SK-N-MC (cell line): ENCODE measurements around the gene NKD1.

Source experiments
- DNase-seq: peaks from one replicate; pipeline ENCODE4 v3.0.0-alpha.2; 2011; ENCODE audit warnings: low read depth, low spot score
- H3K27ac ChIP-seq: fragments of 200-600 bp; sonication (generic); 2 replicates; pipeline ENCODE4 v1.5.1; 2016; ENCODE audit warnings: mixed run types
- H3K36me3 ChIP-seq: fragments of 200-600 bp; sonication (generic); 2 replicates; pipeline ENCODE4 v1.6.1; 2017; ENCODE audit warnings: antibody characterized with exemption, low read length, mixed read lengths; ENCODE audit not compliant: insufficient read depth
- H3K4me3 ChIP-seq: fragments of 200-600 bp; sonication (generic); 2 replicates; pipeline ENCODE4 v1.5.1; 2016
- H3K9ac ChIP-seq: fragments of 200-600 bp; sonication (generic); 2 replicates; pipeline ENCODE4 v1.8.0; 2017; ENCODE audit warnings: mixed run types, mixed read lengths; ENCODE audit not compliant: insufficient read length
- H3K9me3 ChIP-seq: fragments of 200-600 bp; sonication (generic); 2 replicates; pipeline ENCODE4 v1.6.1; 2017; ENCODE audit warnings: low read depth, mild to moderate bottlenecking, antibody characterized with exemption, low read length, moderate library complexity, mixed read lengths
- EZH2 ChIP-seq: fragments of 200-600 bp; sonication (generic); IDR thresholded peaks from one replicate; pipeline ENCODE4 v1.6.1; 2017; ENCODE audit warnings: antibody characterized with exemption
- FOXP2 ChIP-seq: optimal IDR thresholded peaks from 2 replicates; pipeline ENCODE3; 2011; ENCODE audit warnings: mild to moderate bottlenecking, moderate library complexity; ENCODE audit not compliant: insufficient read depth; ENCODE audit errors: extremely low read length, control extremely low read depth
- POLR2AphosphoS5 ChIP-seq: IDR thresholded peaks from 2 replicates; pipeline ENCODE4 v1.6.1; 2012; ENCODE audit warnings: mild to moderate bottlenecking, low read depth, low read length, borderline replicate concordance

Gene NKD1

DNA sequence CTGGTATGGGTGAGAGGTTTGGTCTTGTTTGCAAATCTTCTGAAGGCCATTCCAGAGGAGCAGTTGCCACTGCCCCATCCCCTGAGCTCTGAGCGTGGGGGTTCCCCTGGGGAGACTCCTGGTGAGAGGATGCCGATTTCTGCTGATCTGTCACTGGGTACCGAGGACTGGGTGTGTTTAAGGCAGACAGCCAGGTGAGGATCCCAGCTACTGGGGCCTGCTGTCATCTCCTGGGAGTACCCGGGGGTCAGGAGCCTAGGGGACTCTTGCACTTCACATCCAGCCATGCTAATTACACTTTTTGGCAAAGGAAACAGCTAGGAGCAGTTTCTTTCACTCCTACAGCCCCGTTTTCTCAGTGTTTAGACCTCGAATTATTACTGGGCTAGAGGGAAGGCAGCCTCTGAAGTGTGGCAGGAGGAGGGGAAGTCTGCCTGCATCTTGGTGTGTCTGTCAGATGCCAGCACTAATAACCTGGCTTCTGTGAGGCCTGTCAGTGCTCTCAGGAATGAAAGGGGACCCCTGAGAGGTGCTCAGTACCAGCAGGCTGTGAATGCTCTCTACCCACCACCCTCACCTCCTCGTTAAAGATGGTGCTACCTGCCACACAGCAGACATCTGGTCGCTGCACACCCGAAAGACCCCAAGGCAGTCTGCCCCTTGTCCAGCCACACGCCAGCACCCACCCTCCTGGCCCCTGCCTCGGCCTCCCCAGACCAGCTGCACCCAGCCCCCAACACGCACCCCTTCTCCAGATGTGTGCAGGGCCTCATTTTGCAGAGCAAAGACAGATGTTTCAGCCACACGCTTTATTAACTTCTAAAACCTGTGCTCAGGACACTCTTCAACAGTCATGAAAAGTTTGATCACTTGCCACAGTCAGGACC lies 89.8 kb downstream of the NKD1 start:
- Histone ChIP-seq H3K36me3 (no peaks in the 10 kb centered on the region), H3K4me3 (no peak overlapping the region), H3K27ac (no peak overlapping the region), H3K9ac (no peak overlapping the region), H3K9me3 (no peaks in the 10 kb centered on the region)
- no peak for DNase-seq
- TF ChIP-seq FOXP2 (no peak), POLR2AphosphoS5 (no peak), EZH2 (no peak)

- TF ChIP-seq EZH2: no peak
- TF ChIP-seq POLR2AphosphoS5: no peak
- TF ChIP-seq FOXP2: no peak
- no peak for DNase-seq
- no peak overlapping the region for H3K4me3 ChIP-seq
- H3K9ac ChIP-seq: no peak overlapping the region
- no peak overlapping the region for H3K27ac ChIP-seq
- H3K36me3 ChIP-seq: no peaks in the 10 kb centered on the region
- no peaks in the 10 kb centered on the region for H3K9me3 ChIP-seq
Measured at GRCh38 chr16:50638816-50639670, 90.8 kb downstream of the NKD1 start.

GRCh38 chr16:50640391-50640790 lies 92.2 kb downstream of the NKD1 start:
- no peak overlapping the region for H3K27ac ChIP-seq

GRCh38 chr16:50640919-50641817 lies 93.0 kb downstream of the NKD1 start:
- no peak for TF ChIP-seq FOXP2
- no peak for TF ChIP-seq POLR2AphosphoS5
- TF ChIP-seq EZH2: no peak
- Histone ChIP-seq H3K36me3 (no peaks in the 10 kb centered on the region), H3K9ac (no peak overlapping the region), H3K27ac (no peak overlapping the region), H3K4me3 (no peak overlapping the region), H3K9me3 (no peaks in the 10 kb centered on the region)
- DNase-seq: no peak

More at GRCh38 chr16:50640391-50640790, 92.2 kb downstream of the NKD1 start:
- no peak for TF ChIP-seq POLR2AphosphoS5
- DNase-seq: no peak
- H3K9me3 ChIP-seq: no peaks in the 10 kb centered on the region
- no peak overlapping the region for H3K9ac ChIP-seq
- no peaks in the 10 kb centered on the region for H3K36me3 ChIP-seq
- no peak overlapping the region for H3K4me3 ChIP-seq

GRCh38 chr16:50641818-50642187 lies 93.6 kb downstream of the NKD1 start:
- Histone ChIP-seq H3K9ac (no peak overlapping the region), H3K9me3 (no peaks in the 10 kb centered on the region), H3K36me3 (no peaks in the 10 kb centered on the region), H3K27ac (no peak overlapping the region), H3K4me3 (no peak overlapping the region)
- TF ChIP-seq FOXP2 (no peak), EZH2 (no peak), POLR2AphosphoS5 (no peak)
- no peak for DNase-seq

GRCh38 chr16:50642349-50642748 lies 94.2 kb downstream of the NKD1 start:
- Histone ChIP-seq H3K9ac (no peak overlapping the region), H3K9me3 (no peaks in the 10 kb centered on the region), H3K36me3 (no peaks in the 10 kb centered on the region), H3K4me3 (no peak overlapping the region), H3K27ac (no peak overlapping the region)
- no peak for DNase-seq
- no peak for TF ChIP-seq POLR2AphosphoS5
- TF ChIP-seq EZH2: no peak
- TF ChIP-seq FOXP2: no peak

DNA sequence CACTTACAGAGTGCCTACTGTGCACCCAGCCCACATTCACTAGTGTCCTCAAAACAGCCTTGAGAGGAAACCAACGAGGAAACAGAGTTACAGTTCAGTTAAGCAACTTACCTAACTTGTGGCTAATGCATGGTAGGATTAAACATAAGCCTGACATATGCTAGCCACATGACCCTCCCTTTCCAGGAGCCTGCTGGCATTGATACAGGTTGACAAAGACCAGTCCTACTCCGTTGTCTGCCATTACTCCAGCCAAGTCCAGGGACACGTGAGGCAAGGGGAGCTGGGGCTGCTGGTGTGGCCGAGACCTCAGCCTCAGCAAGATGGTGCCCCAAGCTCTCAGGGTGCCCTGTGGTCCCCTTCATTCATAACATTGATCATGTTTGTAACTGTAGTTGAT lies 95.0 kb downstream of the NKD1 start:
- Histone ChIP-seq H3K9ac (no peak overlapping the region), H3K27ac (no peak overlapping the region), H3K4me3 (no peak overlapping the region), H3K9me3 (no peaks in the 10 kb centered on the region), H3K36me3 (no peaks in the 10 kb centered on the region)
- DNase-seq: no peak
- TF ChIP-seq POLR2AphosphoS5 (no peak), EZH2 (no peak), FOXP2 (no peak)
